NCI-H2196 treated with DMSO at 0.1 percent for 48 hours (cell line): ENCODE measurements around the gene AOC2.
A peak's percentile ranks its signal among the peaks of the same experiment; 100 is the strongest.

Experiments
- DNase-seq: peaks from one replicate; lab custom pipeline; 2025; ENCODE audit not compliant: unreplicated experiment; lab: John Stamatoyannopoulos, UW

The AOC2 gene

DNA sequence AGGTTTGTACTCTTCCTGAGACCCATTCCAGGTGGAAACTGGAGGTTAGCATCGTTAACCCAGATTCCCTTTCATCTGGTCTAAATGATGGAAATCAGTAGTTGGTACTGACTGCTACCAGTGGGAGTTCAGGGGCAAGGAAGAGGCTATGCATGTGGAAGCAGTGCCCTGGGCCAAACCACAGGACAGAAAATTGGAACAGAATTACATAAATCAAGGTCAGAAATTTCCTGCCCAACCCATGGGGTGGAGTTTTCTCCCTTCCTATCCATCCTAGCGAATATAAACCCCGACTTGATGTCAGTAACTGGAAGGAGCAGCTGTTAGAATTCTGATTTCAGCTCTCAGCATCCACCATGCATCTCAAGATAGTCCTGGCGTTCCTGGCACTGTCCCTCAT is at the start of gene AOC2:
TSS of gene AOC2 (plus strand) at position 310 of the 400 bp plus-strand sequence. CDS start at position 357, 47 bp downstream.
- no peak for DNase-seq

DNA sequence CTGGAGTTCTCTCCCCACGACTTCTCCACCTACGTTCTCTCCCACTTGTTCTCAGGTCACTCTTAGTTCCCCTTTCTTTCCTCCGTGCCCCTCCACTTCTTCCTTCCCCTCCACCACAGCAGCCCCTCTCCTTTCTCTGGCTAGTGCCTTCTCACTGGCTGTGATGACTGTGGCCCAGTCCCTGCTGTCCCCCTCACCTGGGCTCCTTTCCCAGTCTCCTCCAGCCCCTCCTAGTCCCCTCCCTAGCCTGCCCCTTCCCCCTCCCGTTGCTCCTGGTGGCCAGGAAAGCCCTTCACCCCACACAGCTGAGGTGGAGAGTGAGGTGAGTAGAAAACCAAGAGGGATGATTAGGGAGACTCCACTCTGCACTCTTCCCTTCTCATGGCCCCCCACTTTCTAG is 49.3 kb upstream of the AOC2 start:
- DNase-seq, result no peak

DNA sequence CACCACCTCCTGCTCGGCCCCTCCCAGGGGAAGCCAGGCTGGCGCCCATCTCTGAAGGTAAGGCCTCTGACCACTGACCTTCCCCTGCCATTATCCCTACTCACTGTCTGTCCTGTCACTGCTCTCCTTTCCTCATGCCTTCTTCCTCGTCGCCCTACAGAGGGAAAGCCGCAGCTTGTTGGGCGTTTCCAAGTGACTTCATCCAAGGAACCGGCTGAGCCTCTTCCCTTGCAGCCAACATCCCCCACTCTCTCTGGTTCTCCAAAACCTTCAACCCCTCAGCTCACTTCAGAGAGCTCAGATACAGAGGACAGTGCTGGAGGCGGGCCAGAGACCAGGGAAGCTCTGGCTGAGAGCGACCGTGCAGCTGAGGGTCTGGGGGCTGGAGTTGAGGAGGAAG is 48.9 kb upstream of the AOC2 start:
- no peak for DNase-seq

- no peak for DNase-seq
Measured at GRCh38 chr17:42796066-42796758, 48.2 kb upstream of the AOC2 start.

DNA sequence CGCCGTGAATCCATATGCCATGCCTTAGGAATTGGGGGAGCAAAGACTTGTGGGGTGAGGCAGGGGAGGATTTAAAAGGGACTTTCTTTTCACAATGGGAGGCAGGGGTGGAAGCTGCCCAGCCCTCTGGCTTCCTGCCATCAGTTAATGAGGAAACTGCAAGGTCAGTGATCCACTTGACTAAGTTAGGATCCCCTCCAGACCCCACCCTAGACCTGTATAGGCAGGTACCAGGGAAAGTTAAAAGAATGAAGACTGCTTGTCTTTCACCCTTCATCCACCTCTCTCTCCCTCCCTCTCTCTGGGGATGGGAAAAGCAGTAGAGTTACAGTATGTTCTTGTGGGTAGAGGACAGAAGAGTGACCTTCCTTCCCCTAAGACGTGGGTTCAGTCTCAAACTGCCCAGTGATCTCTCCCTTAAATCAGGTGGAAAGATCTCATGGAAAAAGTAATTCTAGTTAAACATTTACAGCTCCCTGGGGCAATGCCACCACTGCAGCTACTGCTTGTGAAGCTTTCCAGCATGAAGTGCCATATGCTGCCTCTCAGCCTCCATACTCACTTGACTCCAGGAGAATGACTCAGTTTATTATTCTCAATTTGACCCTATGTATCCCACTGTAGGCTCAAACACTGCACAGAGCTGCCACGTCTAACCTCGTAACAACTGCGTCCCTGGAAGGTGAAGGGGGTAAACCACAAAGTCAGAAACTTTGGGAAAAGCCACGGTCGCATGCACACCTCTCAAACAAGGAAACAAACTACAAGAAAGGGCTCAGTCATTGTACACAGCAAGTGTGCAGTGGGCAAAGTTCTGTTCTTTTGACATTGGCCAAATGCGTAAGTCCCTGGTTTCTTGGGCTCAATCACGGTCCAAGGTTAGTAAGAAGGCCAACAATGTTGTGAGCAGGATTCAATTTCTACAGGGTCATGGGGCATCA is 47.0 kb upstream of the AOC2 start:
- no peak for DNase-seq

GRCh38 chr17:42798011-42798382 is 46.4 kb upstream of the AOC2 start:
- DNase-seq, result no peak

- DNase-seq, result peak; percentile 53
Measured at GRCh38 chr17:42798383-42799380, 45.7 kb upstream of the AOC2 start, which contains the start of the genes CNTD1 and COA3. TSS of gene CNTD1 (plus strand) at chr17:42798861. CDS start at chr17:42799068, 207 bp downstream. TSS of gene COA3 (minus strand) at chr17:42798704. CDS start at chr17:42798681, 23 bp downstream.

- peak; percentile 10 for DNase-seq
Measured at GRCh38 chr17:42803074-42803883, 41.1 kb upstream of the AOC2 start.

- no peak for DNase-seq
Measured at GRCh38 chr17:42804918-42805367, 39.4 kb upstream of the AOC2 start.

- DNase-seq, result no peak
Measured at GRCh38 chr17:42806249-42806648, 38.1 kb upstream of the AOC2 start.

- DNase-seq, result no peak
Measured at GRCh38 chr17:42809250-42809649, 35.1 kb upstream of the AOC2 start.

- peak; percentile 24 for DNase-seq
Measured at GRCh38 chr17:42814633-42815399, 29.6 kb upstream of the AOC2 start.

DNA sequence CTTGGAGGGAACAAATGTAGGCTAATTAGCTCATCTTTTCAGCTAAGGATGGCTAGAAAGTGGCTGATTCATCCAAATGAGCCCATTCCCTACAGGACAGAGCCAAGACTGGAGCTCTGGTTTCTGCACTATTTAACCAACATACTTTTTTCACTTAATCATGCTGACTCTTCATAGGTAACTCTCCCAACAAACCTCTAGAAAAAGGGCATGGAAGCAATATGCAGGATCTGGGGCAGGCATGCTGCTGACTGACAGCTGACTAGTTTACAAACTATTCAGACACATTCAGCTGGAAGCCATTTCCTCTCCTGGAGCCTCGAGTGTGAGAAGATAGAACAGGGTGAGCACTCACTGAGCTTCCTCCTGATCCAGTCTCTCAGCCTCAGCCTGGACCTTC is 26.5 kb upstream of the AOC2 start:
- DNase-seq, result no peak

GRCh38 chr17:42818379-42818778 is 26.0 kb upstream of the AOC2 start:
- DNase-seq, result no peak

DNA sequence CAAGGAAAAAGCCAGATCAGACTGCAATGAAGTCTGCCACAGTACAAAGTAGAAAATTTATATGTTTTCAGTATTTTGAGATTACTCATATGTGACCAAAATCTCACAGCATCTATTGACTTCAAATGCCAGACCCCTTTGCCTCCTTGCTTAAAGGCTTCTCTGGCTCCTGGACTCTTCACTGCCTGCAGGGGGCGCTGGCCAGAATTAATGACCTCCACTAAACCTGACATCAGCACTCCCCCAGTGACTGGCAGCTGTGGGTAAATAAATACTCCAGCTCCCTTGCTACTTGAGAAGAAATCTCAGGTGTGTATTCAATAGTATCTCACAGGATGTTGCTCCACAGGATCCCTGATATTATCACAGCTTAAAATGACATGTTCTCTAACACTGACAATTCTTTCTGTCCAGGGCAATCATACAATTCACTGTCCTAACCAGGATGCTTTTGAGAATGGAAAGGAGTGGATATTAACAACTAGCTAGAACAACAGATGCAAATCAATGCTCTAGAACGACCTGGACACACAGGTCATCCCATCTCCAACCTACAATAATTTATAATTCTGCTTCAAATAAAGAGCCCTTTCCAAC is 24.3 kb upstream of the AOC2 start:
- DNase-seq, result no peak

DNA sequence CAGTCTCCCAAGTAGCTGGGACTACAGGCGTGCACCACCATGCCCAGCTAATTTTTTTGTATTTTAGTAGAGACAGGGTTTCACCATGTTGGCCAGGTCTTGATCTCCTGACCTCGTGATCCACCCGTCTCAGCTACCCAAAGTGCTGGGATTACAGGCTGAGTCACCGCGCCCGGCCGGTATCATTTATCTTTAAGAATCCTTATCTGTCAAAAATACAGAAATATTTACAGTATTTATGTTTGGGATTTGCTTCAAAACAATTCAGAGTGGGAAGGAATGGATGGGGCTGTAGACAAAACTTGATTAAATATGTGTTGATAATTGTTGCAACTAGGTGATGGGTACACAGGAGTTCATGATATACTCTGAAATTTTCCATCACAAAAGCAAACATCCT is 23.2 kb upstream of the AOC2 start:
- DNase-seq, result no peak

DNA sequence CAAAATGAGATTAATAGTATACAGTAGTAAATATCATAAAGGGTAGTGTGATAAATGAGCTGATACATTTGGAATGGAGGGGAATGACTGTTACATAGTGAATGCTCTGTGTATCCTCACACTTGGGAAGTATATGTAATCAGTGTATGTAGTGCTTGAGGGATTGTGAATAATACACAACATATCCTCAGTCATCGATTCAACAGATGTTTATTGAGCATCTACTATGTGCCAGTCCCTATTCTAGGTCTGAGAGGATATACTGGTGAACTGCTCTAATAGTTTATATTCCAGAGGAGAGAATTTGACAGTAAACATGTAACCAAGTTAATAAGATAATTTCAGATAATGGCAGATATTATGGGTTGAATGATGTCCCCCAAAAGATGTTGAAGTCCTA is 16.9 kb upstream of the AOC2 start:
- DNase-seq, result no peak

- DNase-seq, result no peak
Measured at GRCh38 chr17:42830971-42831370, 13.4 kb upstream of the AOC2 start.
